GM20000 (cell line): ENCODE results near the gene RBPMS2.

Experiments
- DNase-seq: peaks from one replicate; pipeline ENCODE4 v3.0.0; 2012; ENCODE audit warnings: low spot score
- TF ChIP-seq, protein P1 (sequence below): IDR thresholded peaks from 2 replicates; pipeline ENCODE4 v1.5.1; 2012; ENCODE audit warnings: mild to moderate bottlenecking, control low read depth; ENCODE audit errors: extremely low read depth, missing control alignments

Gene RBPMS2

GRCh38 chr15:64779024-64779423 lies 3.6 kb upstream of the RBPMS2 start:
- no peak for DNase-seq
- TF ChIP-seq, protein P1, sequence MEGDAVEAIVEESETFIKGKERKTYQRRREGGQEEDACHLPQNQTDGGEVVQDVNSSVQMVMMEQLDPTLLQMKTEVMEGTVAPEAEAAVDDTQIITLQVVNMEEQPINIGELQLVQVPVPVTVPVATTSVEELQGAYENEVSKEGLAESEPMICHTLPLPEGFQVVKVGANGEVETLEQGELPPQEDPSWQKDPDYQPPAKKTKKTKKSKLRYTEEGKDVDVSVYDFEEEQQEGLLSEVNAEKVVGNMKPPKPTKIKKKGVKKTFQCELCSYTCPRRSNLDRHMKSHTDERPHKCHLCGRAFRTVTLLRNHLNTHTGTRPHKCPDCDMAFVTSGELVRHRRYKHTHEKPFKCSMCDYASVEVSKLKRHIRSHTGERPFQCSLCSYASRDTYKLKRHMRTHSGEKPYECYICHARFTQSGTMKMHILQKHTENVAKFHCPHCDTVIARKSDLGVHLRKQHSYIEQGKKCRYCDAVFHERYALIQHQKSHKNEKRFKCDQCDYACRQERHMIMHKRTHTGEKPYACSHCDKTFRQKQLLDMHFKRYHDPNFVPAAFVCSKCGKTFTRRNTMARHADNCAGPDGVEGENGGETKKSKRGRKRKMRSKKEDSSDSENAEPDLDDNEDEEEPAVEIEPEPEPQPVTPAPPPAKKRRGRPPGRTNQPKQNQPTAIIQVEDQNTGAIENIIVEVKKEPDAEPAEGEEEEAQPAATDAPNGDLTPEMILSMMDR = no peak

DNA sequence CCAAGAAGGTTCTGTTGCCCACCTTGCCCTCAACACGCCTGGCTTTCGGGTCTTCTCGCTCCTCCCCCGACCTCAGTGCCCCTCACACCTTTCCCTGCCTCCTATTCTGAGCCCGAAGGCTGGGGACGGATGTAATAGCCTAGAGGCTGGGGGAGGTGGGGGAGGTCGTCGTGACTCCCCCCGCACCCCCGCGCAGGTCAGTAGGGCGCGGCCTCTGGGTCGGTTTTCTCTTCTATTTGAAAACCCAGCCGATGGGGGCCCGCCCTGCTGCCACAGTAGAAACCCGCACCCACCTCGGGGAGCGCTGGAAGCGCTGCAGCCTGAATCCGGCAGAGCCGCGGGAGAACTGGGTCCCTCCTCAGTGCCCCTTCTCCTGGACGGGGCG lies 1.0 kb upstream of the RBPMS2 start:
- no peak for DNase-seq
- TF ChIP-seq, protein P1 = no peak

DNA sequence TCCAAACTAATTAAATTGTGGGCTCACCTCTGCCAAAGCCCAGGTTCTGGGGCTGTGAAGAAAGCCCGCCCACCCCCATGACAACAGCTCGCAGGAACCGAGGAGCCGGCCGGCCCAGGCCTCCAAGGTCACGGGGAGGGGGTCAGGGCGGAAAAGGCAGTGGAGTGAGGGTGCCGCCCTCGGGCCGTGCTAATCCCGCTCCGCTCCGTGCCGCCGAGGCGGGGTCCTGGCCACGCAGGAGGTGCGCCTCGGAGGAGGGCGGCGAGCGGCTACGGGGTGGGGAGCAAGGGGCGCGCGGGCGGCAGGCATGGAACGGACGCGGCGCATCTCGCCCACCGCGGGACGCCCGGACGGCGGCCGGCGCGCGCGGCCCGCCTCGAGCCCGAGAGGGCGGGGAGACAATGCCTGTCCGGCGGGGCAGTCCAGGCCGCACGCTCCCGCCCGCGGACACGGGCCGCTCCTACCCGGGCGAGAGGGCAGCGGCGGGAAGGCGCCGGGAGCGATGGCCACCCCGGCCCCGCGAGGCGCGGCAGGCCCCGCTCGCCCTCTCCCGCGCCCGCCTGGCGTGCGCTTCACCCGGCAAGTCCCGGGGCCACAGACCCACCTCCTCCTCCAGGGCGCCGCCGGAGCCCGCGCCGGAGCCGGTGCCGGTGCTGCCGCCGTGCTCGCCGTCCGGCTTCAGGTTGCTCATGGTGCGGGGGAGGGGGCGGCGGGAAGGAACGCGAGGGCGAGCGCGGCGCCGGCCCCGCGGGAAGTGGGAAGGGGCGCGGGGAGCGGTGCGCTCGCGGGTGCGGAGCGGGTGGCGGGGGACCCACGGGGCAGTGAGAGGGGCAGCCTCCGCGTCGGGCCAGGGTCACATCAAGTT lies 528 bp downstream of the RBPMS2 start:
- TF ChIP-seq, protein P1 = no peak
- DNase-seq = peak; percentile 63

- DNase-seq = no peak
- TF ChIP-seq, protein P1 = no peak
Observed at GRCh38 chr15:64774037-64774628, 1.3 kb downstream of the RBPMS2 start.

- TF ChIP-seq, protein P1 = no peak
- no peak for DNase-seq
Observed at GRCh38 chr15:64773606-64774005, 1.8 kb downstream of the RBPMS2 start.

- DNase-seq = no peak
- TF ChIP-seq, protein P1 = no peak
Observed at GRCh38 chr15:64772964-64773363, 2.4 kb downstream of the RBPMS2 start.

DNA sequence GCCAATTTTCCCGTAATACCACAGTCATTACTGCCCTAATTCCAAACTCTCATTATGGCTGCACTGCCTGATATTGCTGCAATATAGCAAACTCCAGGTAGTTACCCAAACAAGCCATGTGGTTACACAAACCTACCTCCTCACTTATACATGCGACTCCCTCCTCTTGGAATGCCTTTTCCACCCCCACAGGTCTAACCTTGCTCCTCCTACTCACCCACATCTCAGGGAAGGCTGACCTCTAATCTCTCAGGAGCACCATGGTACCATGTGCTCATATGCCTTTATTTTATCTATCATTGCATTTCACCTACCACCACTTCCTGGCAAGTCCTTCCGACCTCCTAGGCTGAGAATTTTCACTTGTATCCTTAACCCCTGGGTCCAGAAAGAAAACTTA lies 2.9 kb downstream of the RBPMS2 start:
- TF ChIP-seq, protein P1 = no peak
- DNase-seq = no peak
